HG02970 (cell line): ENCODE results near the gene TSKU.
"Not testable (repeated sequence)": the region's sequence is repeated elsewhere in the genome, so short reads cannot be mapped to it uniquely, and the experiment has no call there.

Source experiments
- ATAC-seq: cut with Tn5 transposase; IDR thresholded peaks from one replicate; pipeline ENCODE4 v1.9.1; 2021; ENCODE audit warnings: mild to moderate bottlenecking, moderate library complexity, moderate number of reproducible peaks; ENCODE audit not compliant: unreplicated experiment, low FRiP score

TSKU gene

GRCh38 chr11:76799066-76799804 lies 16.1 kb downstream of the TSKU start:
- peak; percentile 79 for ATAC-seq

GRCh38 chr11:76800466-76801200 lies 17.5 kb downstream of the TSKU start:
- ATAC-seq = no peak

DNA sequence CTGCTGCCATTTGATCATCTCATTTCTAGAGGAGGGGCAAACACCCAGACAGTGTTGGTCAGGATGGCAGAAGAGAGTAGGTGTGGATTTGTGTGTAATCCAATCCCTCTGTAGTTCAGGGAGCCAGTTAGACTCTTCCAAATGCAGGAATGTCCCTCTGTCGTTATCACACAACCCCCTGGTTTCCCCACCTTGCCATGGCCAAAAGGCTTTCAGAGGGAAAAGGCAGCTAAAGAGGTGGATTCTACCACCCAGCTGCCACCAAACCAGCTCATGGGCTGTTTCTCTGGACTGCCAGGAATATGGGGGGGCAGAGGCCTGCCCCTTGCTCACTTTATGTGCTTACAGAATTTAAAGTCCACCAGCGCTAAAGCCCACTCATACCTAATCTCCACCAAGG lies 18.1 kb downstream of the TSKU start:
- ATAC-seq = no peak

- ATAC-seq = no peak
Measured at GRCh38 chr11:76801736-76802135, 18.6 kb downstream of the TSKU start.

DNA sequence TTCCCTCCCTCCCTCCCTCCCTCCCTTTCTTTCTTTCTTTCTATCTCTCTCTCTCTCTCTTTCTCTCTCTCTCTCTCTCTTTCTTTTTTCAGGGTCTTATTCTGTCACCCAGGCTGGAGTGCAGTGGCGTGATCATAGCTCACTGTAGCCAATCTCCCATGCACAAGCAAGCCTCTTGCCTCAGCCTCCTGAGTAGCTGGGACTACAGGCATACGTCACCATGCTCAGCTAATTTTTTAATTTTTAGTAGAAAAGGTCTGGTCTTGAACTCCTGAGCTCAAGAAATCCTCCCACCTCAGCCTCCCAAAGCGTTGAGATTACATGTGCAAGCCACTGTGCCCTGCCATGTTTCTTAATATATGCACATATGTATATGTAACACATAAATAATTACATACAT lies 19.0 kb downstream of the TSKU start:
- ATAC-seq = no peak

GRCh38 chr11:76802621-76803020 lies 19.5 kb downstream of the TSKU start:
- no peak for ATAC-seq

- ATAC-seq = no peak
Measured at GRCh38 chr11:76803023-76803422, 19.9 kb downstream of the TSKU start.

GRCh38 chr11:76803811-76804600 lies 20.9 kb downstream of the TSKU start:
- no peak for ATAC-seq

GRCh38 chr11:76805206-76805913 lies 22.2 kb downstream of the TSKU start:
- no peak for ATAC-seq

DNA sequence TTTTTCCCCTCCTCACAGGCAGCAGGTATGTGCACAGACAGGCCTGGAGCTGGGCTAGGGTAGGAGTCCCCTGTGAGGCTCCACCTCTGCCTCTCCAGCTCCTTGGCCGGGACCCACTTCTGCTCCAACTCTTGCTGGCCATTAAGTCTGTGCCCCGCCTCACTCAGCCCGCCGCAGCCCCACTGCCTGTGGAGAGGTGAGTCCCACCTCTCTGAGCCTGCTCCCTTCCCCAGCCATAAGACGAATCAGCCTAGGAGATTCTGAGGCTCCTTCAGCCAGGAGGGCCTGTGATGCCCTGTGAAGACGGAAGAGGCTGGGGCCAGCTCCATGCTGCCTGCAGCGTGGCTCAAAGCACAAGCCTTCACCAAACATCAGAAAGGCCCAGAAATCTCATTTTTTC lies 23.0 kb downstream of the TSKU start:
- ATAC-seq = no peak

GRCh38 chr11:76806608-76807205 lies 23.6 kb downstream of the TSKU start:
- ATAC-seq = no peak

DNA sequence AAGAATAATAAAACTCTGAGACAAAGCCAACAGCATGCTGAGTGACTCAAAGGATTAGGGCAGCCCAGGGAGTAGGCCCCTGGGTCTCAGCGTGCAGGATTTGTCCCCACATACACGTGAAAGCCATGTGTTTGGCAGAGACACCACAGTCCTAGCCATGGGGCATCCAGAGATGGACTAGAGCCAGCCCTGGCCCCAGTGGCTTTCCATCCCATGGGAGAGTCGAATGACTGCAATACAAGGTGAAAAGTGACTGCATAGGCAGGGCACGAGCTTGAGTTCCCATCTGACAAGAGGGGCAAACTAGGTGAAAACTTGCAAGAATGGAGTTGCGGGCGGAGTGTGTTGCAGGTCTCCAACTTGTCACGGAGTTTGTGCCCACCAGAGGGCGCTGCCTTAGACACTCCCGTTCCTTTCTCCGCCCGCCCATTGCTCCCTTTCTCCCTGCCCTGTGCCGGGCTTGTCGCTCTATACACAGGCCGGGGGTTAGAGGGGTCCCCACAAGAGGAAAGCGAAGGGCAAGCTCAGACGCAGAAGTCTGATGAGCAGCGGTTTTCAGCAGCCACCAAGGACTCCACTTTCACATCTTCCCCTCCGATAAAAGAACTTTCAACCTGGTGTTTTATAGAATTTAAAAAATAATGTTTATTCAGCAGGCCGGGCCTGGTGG lies 24.2 kb downstream of the TSKU start:
- ATAC-seq = no peak

GRCh38 chr11:76808171-76808570 lies 25.0 kb downstream of the TSKU start:
- ATAC-seq = no peak

DNA sequence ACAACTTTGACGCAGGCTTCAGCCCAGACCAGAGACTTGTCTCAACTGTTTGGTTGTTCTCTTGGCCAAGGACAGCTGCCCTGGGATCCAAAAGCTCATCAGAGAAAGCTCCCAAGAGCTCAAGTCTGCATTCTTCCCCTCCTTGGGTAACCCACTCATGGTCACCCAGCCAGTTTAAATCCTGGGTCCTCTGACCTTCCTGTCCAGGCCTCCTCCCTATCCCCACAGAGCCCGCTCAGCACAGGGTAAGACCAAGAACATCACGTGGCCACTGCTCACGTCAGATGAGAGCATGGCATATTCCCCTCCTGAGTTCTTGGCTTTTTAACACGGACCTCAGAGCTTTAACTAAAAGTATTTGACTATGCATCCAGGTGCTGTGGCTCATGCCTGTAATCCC lies 25.8 kb downstream of the TSKU start:
- no peak for ATAC-seq

- no peak for ATAC-seq
Measured at GRCh38 chr11:76810151-76810853, 27.1 kb downstream of the TSKU start.

DNA sequence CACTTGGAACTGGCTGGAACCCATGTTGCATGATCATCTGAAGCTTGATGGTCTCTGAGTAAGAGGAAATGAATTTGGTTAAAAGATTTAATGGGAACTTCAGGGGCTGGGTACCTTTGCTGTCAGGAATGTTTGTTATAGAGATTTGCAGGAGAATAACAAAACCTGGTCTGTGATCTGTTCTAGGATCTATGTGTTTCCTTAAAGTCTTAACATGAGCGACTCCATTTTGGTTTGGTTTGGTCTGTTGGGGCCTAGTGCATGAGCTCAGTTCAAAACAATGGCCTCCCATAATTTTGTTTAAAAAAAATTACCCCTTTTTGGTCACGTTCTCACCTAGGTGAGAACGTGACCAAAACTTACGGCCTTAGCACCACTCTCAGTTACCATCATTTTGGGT lies 28.1 kb downstream of the TSKU start:
- ATAC-seq = no peak

DNA sequence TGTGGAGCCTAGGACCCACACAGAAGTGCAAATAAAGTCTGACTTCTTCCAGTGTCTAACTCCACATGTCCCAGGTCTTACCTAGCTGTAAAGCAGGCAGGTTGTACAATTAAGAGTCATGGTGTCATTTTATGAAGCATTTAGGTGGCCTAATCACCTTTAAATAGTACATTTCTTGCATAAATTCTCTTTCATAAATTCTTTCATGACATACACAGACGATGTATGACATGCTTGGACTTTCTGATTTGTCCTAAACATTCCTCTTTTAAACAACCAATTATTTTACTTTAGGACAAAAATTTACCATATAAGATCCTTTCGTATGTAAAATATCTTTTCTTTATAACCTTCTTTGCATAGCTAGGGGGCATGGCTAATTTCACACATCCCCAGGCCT lies 31.3 kb downstream of the TSKU start:
- no peak for ATAC-seq

DNA sequence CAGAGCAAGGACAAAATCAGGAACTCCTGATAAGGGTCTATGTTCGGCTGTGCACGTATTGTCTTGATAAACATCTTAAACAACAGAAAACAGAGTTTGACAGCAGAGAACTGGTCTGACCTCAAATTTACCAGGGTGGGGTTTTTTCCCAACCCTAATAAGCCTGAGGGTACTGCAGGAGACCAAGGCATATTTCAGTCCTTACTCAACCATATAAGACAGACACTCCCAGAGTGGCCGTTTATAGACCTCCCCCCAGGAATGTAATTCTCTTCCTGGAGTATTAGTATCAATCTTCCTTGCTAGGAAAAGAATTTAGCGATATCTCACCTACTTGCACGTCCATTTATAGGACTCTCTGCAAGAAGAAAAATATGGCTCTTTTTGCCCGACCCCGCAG lies 32.5 kb downstream of the TSKU start:
- not testable (repeated sequence) for ATAC-seq

DNA sequence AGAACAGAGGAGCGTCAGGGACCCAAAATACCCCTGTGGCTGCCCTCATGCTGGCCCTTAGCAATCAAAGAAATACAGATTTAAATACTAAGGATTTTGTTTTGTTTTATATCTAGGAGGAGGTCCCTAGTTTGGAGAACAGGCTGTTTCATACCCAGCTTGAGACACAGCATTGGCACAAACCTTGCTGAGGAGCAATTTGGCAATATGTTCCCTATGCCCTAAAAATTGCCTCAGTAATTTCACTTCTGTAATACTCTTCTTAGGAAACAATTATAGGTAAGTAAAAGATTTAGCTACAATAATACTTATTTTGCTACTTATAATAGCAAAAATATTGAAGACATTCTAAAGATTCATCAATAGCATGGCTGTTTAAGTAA lies 37.0 kb downstream of the TSKU start:
- ATAC-seq = no peak
